ENCODE results near the gene SNAI3.

SNAI3 gene

DNA sequence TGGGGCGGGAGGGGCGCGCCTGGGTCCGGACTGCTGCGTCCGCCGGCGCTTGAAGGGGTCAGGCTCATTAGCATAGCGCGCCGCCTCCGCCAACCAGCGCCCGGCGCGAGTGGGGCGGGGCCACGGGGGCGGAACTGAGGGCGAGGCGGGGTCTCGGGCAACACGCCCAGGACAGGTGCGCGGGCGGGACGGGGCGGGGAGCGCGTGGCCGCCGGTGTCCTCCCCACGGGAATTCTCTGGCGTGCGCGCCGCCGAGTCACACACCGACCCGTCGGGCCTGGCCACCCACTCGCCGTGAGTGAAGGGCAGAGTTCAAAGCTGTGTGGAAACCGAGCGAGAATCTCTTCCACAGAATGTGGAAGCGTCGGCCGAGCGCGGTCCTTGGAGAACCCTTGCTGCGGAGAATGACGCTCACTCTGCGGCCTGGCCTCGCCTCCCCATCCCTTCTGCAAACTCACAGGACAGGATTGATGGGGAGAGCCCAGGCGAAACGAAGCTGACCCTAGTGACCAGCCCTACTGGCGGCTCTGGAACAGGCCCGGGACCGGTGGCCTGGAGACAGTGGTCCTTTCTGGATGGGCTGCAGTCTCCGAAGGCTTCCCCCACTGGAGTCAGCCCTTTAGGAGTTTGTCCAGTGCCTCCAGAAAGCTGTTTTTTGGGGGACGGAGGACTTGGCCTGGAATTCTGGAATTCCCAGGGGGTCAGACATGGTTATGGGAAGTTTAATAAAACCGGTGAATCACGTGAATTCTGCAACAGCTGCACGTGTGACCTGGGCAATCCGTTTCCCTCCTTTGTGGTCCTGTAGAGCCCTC lies at the start of gene SNAI3:
Gene SNAI3 (minus strand): TSS at position 69 of the 815 bp plus-strand sequence. CDS start 101 bp downstream, outside the sequence.
- peak; percentile 55 for DNase-seq (ENCODE audit: low spot score)

GRCh38 chr16:88736088-88736487 lies 49.8 kb upstream of the SNAI3 start:
- DNase-seq (ENCODE audit: low spot score), result no peak

DNA sequence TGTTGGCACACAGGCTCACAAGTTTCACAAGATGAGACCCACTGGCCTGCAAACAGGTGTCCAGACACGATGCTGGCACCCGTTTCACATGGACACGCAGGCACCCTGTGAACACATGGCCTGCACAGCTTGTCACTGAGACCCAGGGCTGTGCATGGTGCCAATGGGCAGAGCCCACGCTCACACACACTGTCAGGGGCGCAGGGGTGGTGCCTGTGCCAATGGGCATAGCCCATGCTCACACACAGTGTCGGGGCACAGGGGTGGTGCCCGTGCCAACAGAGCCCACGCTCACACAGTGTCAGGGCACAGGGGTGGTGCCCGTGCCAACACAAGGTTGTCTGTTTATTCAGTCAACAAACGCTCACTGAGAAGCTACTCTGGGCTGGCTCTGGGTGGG lies 49.3 kb upstream of the SNAI3 start:
- DNase-seq (ENCODE audit: low spot score), result no peak

GRCh38 chr16:88735121-88735520 lies 48.8 kb upstream of the SNAI3 start:
- no peak for DNase-seq (ENCODE audit: low spot score)

GRCh38 chr16:88734361-88734728 lies 48.0 kb upstream of the SNAI3 start:
- no peak for DNase-seq (ENCODE audit: low spot score)

DNA sequence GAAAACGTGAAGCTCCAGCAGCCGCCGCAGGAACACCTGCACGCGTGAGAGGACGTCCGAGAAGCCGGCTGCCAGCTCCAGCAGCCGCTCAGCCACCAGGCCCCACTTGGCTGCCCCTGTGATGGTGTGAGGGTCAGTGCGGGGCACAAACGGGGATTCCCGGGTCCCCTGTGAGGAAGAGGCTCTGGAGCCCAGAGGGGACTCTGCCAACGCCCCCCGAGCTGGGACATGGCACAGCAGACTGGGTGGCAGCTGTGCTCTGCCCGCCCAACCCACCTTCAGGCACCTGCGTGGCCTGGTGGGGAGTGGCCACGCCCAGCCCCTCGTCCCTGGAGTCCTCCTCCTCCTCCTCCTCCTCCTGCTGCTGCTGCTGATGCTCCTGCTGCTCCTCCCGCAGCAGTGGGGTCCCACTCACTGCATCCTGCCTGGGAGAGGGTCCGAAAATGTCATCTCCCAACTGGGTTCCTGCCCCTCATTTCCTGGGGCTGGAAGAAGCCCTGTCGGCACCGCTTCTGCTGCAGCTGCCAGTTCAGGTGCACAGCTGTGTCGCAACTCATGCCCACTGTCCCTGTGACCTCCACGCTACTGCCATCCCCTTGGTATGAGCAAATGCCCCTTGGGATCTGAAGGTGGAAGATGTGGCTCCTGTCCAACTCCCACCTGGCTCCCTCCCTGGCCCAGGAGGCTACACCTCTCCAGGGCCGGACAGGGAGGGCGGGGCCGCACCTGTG lies 47.5 kb upstream of the SNAI3 start:
- no peak for DNase-seq (ENCODE audit: low spot score)

GRCh38 chr16:88732961-88733294 lies 46.6 kb upstream of the SNAI3 start:
- DNase-seq (ENCODE audit: low spot score), result no peak

- no peak for DNase-seq (ENCODE audit: low spot score)
Measured at GRCh38 chr16:88732172-88732960, 46.1 kb upstream of the SNAI3 start.

DNA sequence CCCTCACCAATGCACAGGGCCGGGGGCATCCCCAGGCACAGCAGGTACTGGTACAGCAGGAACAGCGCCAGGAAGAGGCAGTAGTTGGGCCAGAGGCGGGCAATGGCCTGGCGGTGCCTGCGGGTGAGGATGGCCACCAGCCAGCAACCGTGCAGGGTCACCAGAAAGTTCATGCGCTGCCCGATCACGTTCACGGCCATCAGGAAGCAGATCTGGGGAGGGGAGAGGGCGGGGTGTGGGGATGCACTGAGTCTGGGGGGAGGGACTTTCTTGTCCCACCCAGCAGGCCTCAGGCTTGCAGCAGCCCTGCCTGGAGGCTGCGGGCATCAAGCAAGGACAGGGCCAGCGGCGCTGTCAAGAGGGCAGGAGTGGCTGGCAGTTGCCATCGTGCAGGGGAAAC lies 45.4 kb upstream of the SNAI3 start:
- no peak for DNase-seq (ENCODE audit: low spot score)

DNA sequence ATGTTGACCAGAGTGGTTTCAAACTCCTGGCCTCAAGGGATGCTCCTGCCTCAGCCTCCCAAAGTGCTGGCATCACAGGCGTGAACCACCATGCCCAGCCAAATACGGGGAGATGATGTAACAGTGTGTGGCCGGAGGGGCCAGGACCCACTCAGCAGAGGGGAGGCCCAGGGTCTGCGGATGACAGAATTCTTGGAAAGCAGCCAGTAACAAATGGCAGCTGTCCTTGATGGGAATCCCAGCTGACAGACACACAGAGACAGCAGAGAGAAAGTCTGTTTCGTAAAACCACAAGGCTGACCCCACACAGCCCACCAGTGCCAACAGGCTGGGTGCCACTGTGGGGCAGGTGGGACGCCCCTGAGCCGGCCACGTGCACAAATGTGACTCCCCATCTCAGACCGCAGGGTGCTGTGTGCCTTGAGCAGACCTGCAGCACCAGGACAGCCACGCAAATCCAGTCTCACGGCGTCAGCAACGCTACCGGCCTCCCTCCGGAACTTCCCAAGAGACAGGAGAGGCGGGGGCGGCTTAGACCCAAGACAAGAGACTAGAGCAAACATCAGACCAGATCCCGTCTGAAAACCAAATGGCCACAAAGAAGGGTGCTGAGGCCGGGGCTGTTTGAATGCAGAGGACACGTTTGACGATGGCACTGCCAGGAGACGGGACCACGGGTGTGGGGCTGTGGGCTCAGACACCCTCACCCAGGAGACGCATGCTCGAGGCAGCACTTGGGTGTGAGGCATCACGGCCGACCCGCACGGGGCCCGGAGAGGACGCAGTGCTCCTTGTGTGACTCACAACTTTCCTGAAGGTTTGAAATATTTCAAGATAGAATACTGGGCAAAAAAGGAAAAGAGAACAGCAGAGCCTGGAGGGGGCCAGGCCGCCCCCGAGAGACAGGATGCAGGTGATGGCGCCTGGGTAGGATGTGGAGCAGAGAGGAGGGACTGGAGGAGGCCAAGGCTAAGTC lies 44.6 kb upstream of the SNAI3 start:
- no peak for DNase-seq (ENCODE audit: low spot score)

GRCh38 chr16:88727871-88728270 lies 41.6 kb upstream of the SNAI3 start:
- DNase-seq (ENCODE audit: low spot score), result no peak

DNA sequence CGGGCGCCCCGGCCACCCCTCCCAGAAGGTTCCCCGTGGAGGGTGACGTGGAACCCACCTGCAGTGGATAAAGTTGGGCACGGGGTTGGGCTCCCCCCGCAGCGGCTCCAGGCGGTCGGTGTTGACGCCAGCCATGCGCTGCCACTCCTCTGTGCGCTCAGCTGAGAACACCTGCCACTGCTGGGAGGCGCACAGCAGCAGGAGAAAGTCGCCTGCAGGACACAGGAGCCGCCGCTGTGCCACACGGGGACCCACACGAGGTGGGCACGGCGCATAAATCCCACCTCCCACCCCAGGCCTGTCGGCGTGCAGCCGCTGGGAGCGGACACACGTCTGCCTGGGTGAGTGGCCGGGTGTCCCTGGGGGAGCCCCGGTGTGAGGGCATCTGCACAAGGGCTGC lies 40.7 kb upstream of the SNAI3 start:
- DNase-seq (ENCODE audit: low spot score), result no peak

DNA sequence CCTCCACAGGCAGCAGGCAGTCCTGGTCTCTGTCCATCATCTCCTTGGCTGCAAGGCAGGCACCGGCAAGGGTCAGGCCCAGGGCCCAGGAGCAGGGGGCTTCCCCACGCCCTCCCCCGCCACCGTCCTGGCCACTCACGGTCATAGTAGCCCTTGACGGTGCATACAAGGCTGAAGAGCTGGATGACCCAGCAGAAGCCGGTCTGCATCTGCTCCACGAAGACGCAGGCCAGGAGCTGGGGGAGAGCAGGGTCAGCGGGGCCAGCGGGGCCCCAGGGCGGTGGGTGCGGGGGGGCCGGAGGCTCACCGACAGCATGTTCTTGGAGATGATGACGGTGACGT lies 40.1 kb upstream of the SNAI3 start:
- DNase-seq (ENCODE audit: low spot score), result no peak

GRCh38 chr16:88725609-88726407 lies 39.5 kb upstream of the SNAI3 start:
- no peak for DNase-seq (ENCODE audit: low spot score)

DNA sequence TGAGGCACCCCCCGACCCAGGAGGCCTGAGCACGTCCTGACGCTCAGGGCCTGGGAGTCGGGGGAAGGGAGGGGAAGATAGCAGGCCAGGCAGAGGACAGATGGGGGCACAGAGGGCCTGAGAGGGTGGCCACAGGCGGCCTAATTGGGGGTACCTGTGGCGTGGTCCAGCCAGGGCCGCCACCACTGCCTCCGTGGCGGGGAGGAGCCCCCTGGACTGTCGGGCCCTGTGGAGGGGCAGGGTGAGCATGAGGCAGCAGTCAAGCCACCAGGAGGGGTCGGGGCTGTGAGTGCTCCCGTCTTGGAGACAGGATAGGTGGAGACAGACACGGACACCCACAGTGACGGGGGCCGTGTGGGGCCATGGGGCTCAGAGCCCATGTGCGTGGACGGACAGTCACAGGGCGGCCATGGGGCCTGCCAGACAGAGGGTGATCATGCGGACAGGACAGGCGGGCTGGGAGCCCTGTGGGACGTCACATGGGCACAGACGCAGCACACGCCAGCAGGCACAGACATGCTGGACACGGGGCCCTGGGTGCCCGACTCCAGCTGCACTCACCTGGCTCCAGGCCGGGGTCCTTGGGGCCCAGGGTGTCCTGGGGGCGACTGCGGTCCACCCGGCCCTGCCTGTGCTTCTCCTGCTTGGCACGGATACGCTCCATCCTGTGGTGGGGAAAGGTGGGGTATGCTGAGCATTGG lies 38.7 kb upstream of the SNAI3 start:
- no peak for DNase-seq (ENCODE audit: low spot score)

- DNase-seq (ENCODE audit: low spot score), result no peak
Measured at GRCh38 chr16:88723911-88724310, 37.6 kb upstream of the SNAI3 start.

- no peak for DNase-seq (ENCODE audit: low spot score)
Measured at GRCh38 chr16:88723507-88723887, 37.2 kb upstream of the SNAI3 start.

DNA sequence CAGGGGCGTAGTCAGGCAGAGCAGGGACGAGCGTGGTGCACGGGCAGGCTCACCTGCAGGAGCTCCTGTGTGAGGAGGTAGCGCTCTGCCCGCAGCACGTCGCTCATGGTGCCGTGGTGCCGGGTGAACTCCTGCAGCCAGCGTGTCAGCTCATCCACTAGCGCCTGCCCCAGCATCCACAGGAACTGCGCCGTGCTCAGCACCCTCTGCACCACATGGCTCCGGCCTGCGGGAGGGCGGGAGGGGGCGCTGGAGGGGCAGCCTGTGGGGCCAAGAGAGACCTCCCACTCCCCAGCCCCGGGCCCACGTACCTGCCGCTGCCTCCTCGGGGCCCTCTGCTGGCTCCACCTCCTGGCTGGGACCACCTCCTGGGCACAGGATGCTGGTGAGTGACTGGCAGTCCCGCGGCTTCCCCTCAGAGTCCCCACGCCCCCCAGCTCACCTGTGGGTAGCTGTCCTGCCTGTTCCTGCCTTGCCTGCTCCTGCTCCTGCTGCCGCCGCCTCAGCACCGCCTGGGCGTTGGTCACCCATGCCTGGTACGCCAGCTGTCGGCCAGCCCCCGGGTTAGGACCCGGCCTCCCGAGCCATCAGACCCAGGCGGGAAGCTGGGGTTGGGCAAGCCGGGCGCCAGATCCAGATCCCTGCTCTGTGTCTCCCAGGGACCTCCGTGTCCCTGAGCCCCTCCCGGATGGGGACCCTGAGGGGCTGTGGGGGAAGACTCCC lies 36.6 kb upstream of the SNAI3 start:
- DNase-seq (ENCODE audit: low spot score), result no peak

Data from hematopoietic multipotent progenitor cell treated with erythropoietin and hydrocortisone succinate and interleukin-3 and kit ligand, for 15 days (in vitro differentiated cells).